ENCODE measurements around the gene POLR2E. TPM values are rescaled to one million over a fixed set of nuclear protein-coding genes. Genes with fewer than 3 reads are reported as not detected.

Gene POLR2E
- total RNA-seq, 1 experiment from 2014 or later, result 281 TPM

DNA sequence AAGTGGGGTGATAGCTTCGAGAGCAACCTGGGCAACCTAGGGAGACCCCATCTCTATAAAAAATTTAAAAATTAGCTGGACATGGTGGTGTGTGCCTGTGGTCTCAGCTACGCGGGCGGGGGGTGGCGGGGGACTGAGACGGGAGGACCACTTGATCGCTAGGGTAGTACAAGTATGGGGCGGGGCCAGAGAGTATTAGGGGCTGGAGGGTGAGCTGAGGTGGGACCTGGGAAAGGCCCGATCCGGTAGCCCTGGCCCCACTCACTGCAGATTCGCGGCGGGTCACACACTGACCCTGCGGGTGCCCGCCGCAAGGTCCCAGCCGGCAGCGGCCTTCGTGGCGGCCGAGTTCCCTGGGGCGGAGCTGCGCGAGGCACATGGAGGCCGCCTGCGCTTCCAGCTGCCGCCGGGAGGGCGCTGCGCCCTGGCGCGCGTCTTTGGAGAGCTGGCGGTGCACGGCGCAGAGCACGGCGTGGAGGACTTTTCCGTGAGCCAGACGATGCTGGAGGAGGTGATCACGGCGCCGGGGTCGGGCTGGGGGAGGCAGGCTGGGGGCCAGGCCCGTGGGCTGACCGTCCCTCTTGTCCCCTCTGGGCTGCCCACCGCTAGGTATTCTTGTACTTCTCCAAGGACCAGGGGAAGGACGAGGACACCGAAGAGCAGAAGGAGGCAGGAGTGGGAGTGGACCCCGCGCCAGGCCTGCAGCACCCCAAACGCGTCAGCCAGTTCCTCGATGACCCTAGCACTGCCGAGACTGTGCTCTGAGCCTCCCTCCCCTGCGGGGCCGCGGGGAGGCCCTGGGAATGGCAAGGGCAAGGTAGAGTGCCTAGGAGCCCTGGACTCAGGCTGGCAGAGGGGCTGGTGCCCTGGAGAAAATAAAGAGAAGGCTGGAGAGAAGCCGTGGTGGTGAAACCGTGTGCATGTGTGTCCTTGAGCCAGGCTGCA is 30.2 kb downstream of the POLR2E start:
- ChIA-PET CTCF (interaction anchor here (0.6 to 2.5 kb wide), 16 partner anchors 10 to 201 kb away, joined by 3 to 20 read pairs (median 4); partner anchors contain the start of genes ABCA7, ATP5F1D and GPX4), RAD21 (ENCODE audit: low non-redundant PET in 1 of 2, low total read pairs in 2 of 2, uncharacterized antibody in 2 of 2, unreplicated experiment in 2 of 2) (interaction anchor here (0.6 to 1.0 kb wide), 3 partner anchors 29 to 38 kb away, joined by 3 to 5 read pairs (median 3); partner anchors contain the start of gene CNN2 (in 1 of the 2)), POLR2A (interaction anchor here (0.7 to 2.4 kb wide), 12 partner anchors 9 to 204 kb away, joined by 3 to 8 read pairs (median 4); partner anchors contain the start of genes ABCA7, CIRBP and CNN2)
- H3K9ac ChIP-seq (ENCODE audit: low read length), result peak overlapping the region; percentile 92
- peaks cover 36 to 71% of the 10 kb centered on the region in 2 experiments for H3K4me1 ChIP-seq (ENCODE audit: control insufficient read depth in 1 of 2, insufficient read depth in 2 of 2, low read length in 2 of 2)
- H3K36me3 ChIP-seq (ENCODE audit: control insufficient read depth in 1 of 2, insufficient read depth in 2 of 2, low read length in 2 of 2), result 0 out of 4 replicates have a peak, but pooled peaks cover 0 to 3% of the 10 kb centered on the region in 2 experiments
- TSS peak; percentile 50 for BruUV-seq (replicated peaks)
- no peaks in the 10 kb centered on the region for H4K20me1 ChIP-seq (ENCODE audit: insufficient read depth)
- H3K4me3 ChIP-seq (replicated peaks in 1 of 2; ENCODE audit: low read depth in 1 of 2, low read length in 2 of 2), result peak overlapping the region; percentile 64 to 78
- no peaks in the 10 kb centered on the region for H3K9me2 ChIP-seq (ENCODE audit: insufficient read depth)
- no peaks in the 10 kb centered on the region for H3K27me3 ChIP-seq (ENCODE audit: insufficient read depth, low read length)
- peaks cover 26% of the 10 kb centered on the region; the same call in 1 of the 2 replicates for H3K79me2 ChIP-seq (ENCODE audit: insufficient read depth, low read length)
- H2AFZ ChIP-seq (ENCODE audit: low read depth, low read length, poor library complexity, severe bottlenecking), result no peak overlapping the region
- H3K9me3 ChIP-seq (ENCODE audit: control insufficient read depth in 1 of 2, insufficient read depth in 1 of 2, low read depth in 1 of 2, low read length in 2 of 2), result no peaks in the 10 kb centered on the region
- peak; percentile 56 for DNase-seq (ENCODE audit: low read depth, low spot score)
- peak; percentile 62 for ATAC-seq
- H3K4me2 ChIP-seq (ENCODE audit: low read length), result peak overlapping the region; percentile 94
- intact Hi-C loops (cut with micrococcal nuclease), result loop anchor here (5.0 kb wide), 1 partner anchor 37 kb away; the partner anchor contains the start of gene GPX4
- H3K27ac ChIP-seq (ENCODE audit: low read depth, low read length), result peak overlapping the region; percentile 100
- TF ChIP-seq, protein P1, sequence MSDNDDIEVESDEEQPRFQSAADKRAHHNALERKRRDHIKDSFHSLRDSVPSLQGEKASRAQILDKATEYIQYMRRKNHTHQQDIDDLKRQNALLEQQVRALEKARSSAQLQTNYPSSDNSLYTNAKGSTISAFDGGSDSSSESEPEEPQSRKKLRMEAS (IDR thresholded peaks at IDR 0.05), result peak; percentile 97
- TF ChIP-seq ZNF274 (IDR thresholded peaks at IDR 0.05; ENCODE audit: low read depth, low read length) (no peak), EZH2 (IDR thresholded peaks at IDR 0.05) (no peak), ZBTB33 (IDR thresholded peaks at IDR 0.05; ENCODE audit: extremely low read depth, insufficient replicate concordance, low read length) (no peak), FOSL1 (IDR thresholded peaks at IDR 0.05; ENCODE audit: low read depth) (no peak), SP1 (IDR thresholded peaks at IDR 0.05; ENCODE audit: low read depth) (0 out of 2 replicates have a peak, but pooled peaks have one; percentile 9), POLR2AphosphoS5 (IDR thresholded peaks at IDR 0.05; ENCODE audit: low read depth, low read length) (peak; percentile 62), JUND (IDR thresholded peaks at IDR 0.05) (no peak), YY1 (IDR thresholded peaks at IDR 0.05; ENCODE audit: extremely low read depth, insufficient replicate concordance, low read depth, low read length) (peak; percentile 65), TCF7L2 (IDR thresholded peaks at IDR 0.05; ENCODE audit: borderline replicate concordance, extremely low read depth, insufficient read depth, insufficient read length) (peak; percentile 30), EGR1 (IDR thresholded peaks at IDR 0.05; ENCODE audit: low read depth) (no peak), SRF (IDR thresholded peaks at IDR 0.05; ENCODE audit: low read depth) (no peak), EZH2phosphoT487 (IDR thresholded peaks at IDR 0.05; ENCODE audit: borderline replicate concordance) (no peak), ZFX (IDR thresholded peaks at IDR 0.05) (peak; percentile 18; the same call in 1 of the 2 replicates), POLR2A (IDR thresholded peaks at IDR 0.05; ENCODE audit: borderline replicate concordance, extremely low read depth, insufficient read depth, insufficient read length) (peak; percentile 43), CEBPB (IDR thresholded peaks at IDR 0.05; ENCODE audit: low read depth) (no peak), CBX3 (IDR thresholded peaks at IDR 0.05; ENCODE audit: low read depth) (no peak), SIN3A (IDR thresholded peaks at IDR 0.05; ENCODE audit: low read depth) (no peak), ELF1 (IDR thresholded peaks at IDR 0.05; ENCODE audit: borderline replicate concordance, low read depth) (no peak)
- TF ChIP-seq, protein P2, sequence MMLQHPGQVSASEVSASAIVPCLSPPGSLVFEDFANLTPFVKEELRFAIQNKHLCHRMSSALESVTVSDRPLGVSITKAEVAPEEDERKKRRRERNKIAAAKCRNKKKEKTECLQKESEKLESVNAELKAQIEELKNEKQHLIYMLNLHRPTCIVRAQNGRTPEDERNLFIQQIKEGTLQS (IDR thresholded peaks at IDR 0.05), result no peak
- TF ChIP-seq, protein P3, sequence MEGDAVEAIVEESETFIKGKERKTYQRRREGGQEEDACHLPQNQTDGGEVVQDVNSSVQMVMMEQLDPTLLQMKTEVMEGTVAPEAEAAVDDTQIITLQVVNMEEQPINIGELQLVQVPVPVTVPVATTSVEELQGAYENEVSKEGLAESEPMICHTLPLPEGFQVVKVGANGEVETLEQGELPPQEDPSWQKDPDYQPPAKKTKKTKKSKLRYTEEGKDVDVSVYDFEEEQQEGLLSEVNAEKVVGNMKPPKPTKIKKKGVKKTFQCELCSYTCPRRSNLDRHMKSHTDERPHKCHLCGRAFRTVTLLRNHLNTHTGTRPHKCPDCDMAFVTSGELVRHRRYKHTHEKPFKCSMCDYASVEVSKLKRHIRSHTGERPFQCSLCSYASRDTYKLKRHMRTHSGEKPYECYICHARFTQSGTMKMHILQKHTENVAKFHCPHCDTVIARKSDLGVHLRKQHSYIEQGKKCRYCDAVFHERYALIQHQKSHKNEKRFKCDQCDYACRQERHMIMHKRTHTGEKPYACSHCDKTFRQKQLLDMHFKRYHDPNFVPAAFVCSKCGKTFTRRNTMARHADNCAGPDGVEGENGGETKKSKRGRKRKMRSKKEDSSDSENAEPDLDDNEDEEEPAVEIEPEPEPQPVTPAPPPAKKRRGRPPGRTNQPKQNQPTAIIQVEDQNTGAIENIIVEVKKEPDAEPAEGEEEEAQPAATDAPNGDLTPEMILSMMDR (IDR thresholded peaks at IDR 0.05 in 2 of 3, conservative IDR thresholded peaks at IDR 0.05 in 1 of 3; ENCODE audit: borderline replicate concordance in 1 of 3, insufficient read depth in 1 of 3, low read depth in 2 of 3, low read length in 2 of 3), result peak in 2 of 3 experiments; percentile 70 to 83; a peak in 4 of 6 replicates
